ENCODE data around the gene UQCC2.

DNA sequence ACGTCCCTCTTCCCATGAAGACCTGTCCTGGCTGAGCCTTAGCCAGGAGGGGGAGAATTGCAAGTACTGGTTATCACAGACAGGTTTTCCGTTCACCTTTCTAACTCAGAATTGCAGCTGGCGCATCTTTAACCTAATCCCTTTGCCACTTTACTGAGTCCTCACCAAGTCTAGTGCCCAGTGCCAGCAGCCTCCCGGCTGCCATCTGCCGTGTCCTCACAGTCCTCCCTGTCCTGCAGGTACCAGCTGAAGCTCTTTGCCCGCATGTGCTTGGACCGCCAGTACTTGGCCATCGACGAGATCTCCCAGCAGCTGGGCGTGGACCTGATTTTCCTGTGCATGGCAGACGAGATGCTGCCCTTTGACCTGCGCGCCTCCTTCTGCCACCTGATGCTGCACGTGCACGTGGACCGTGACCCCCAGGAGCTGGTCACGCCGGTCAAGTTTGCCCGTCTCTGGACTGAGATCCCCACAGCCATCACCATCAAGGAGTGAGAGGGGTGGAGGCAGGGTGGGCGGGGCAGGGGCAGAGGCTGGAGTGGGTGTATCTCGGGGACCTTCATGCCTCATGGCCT lies 41.3 kb downstream of the UQCC2 start:
- TF ChIP-seq POLR2A (IDR thresholded peaks at IDR 0.05) = no peak
- TF ChIP-seq, protein P1, sequence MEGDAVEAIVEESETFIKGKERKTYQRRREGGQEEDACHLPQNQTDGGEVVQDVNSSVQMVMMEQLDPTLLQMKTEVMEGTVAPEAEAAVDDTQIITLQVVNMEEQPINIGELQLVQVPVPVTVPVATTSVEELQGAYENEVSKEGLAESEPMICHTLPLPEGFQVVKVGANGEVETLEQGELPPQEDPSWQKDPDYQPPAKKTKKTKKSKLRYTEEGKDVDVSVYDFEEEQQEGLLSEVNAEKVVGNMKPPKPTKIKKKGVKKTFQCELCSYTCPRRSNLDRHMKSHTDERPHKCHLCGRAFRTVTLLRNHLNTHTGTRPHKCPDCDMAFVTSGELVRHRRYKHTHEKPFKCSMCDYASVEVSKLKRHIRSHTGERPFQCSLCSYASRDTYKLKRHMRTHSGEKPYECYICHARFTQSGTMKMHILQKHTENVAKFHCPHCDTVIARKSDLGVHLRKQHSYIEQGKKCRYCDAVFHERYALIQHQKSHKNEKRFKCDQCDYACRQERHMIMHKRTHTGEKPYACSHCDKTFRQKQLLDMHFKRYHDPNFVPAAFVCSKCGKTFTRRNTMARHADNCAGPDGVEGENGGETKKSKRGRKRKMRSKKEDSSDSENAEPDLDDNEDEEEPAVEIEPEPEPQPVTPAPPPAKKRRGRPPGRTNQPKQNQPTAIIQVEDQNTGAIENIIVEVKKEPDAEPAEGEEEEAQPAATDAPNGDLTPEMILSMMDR (IDR thresholded peaks at IDR 0.05) = no peak

Data from suprapubic skin (tissue), 3 donors.